Measurements from ENCODE around the gene METTL25B. TPM values are rescaled to one million over a fixed set of nuclear protein-coding genes. Genes with fewer than 3 reads are reported as not detected.

Gene METTL25B
- total and polyA plus RNA-seq, 2 of the 13 experiments (the other 11 are each of a cell fraction or from before 2014, with no cell fraction given) = 11.9 to 24.0 TPM

GRCh38 chr1:156693848-156694689, 34.2 kb upstream of the METTL25B start (continued):
- TF ChIP-seq ZHX2 (IDR thresholded peaks at IDR 0.05; ENCODE audit: low read depth) (no peak), ZHX2 (CRISPR knock-in tag; IDR thresholded peaks at IDR 0.05; ENCODE audit: borderline replicate concordance) (no peak), ZKSCAN1 (IDR thresholded peaks at IDR 0.05; ENCODE audit: low read length) (no peak), KIAA2018 (CRISPR knock-in tag; IDR thresholded peaks at IDR 0.05; ENCODE audit: borderline replicate concordance) (no peak), CREM (IDR thresholded peaks at IDR 0.05) (no peak), CREM (CRISPR knock-in tag; IDR thresholded peaks at IDR 0.05) (no peak)
- TF ChIP-seq, protein P1, sequence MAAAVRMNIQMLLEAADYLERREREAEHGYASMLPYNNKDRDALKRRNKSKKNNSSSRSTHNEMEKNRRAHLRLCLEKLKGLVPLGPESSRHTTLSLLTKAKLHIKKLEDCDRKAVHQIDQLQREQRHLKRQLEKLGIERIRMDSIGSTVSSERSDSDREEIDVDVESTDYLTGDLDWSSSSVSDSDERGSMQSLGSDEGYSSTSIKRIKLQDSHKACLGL (CRISPR knock-in tag; IDR thresholded peaks at IDR 0.05) = no peak
- TF ChIP-seq, protein P2, sequence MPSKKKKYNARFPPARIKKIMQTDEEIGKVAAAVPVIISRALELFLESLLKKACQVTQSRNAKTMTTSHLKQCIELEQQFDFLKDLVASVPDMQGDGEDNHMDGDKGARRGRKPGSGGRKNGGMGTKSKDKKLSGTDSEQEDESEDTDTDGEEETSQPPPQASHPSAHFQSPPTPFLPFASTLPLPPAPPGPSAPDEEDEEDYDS (CRISPR knock-in tag; IDR thresholded peaks at IDR 0.05) = no peak
- TF ChIP-seq, protein P3, sequence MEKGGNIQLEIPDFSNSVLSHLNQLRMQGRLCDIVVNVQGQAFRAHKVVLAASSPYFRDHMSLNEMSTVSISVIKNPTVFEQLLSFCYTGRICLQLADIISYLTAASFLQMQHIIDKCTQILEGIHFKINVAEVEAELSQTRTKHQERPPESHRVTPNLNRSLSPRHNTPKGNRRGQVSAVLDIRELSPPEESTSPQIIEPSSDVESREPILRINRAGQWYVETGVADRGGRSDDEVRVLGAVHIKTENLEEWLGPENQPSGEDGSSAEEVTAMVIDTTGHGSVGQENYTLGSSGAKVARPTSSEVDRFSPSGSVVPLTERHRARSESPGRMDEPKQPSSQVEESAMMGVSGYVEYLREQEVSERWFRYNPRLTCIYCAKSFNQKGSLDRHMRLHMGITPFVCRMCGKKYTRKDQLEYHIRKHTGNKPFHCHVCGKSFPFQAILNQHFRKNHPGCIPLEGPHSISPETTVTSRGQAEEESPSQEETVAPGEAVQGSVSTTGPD (CRISPR knock-in tag; IDR thresholded peaks at IDR 0.05) = no peak

Measured in HepG2 (cell line).